GM19324 (cell line): ENCODE results near the gene LCE3D.

Source experiments
- ATAC-seq: cut with Tn5 transposase; IDR thresholded peaks from one replicate; pipeline ENCODE4 v1.9.1; 2021; ENCODE audit warnings: mild to moderate bottlenecking, moderate library complexity; ENCODE audit not compliant: unreplicated experiment, low FRiP score

The LCE3D gene

DNA sequence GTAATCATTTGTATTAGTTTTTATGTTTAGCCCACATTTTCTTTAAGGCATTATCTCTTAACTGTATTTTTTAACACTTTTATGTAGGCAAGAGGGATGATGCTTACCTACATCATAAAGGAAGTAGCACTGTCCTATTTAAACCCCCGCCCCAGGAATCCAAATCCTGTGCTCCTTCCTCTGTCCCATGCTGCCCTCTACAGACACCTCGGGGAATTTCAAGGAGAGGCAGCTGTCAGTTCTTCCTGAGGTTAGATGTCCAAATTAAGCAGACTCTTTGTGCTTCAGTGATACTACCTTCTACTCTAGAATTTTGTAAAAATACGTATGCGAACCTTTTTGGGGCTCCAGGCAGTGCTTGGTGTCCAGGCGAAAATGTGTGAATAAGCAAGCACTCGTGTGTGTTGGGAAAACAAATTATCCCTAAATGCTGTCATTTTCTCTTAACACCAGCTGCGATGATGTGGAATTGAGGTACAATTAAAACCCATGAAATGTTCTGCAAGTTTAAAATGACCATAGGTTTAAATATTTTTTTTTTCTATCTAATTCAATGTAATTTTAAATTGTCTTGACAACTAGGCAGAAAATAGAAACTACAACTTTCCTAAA, 46.9 kb downstream of the LCE3D start:
- ATAC-seq: no peak
